Trophoblast cell (in vitro differentiated cells and primary cell): ENCODE data around the gene SELENOI.
A peak's percentile ranks its signal among the peaks of the same experiment; 100 is the strongest.
"Not testable (repeated sequence)": the region's sequence is repeated elsewhere in the genome, so short reads cannot be mapped to it uniquely, and the experiment has no call there.

ENCODE experiments used
- DNase-seq, 2 donors: peaks; one replicate each; pipeline ENCODE4 v3.0.0-alpha.2; 2016
- H2AFZ ChIP-seq: 2 replicates; pipeline ENCODE4 v1.6.1; 2013; ENCODE audit warnings: low read length, moderate library complexity, mild to moderate bottlenecking; ENCODE audit not compliant: insufficient read depth, poor library complexity
- H2AK5ac ChIP-seq: 2 replicates; pipeline ENCODE4 v1.6.1; 2013; ENCODE audit warnings: mild to moderate bottlenecking, low read length
- H2BK120ac ChIP-seq: 2 replicates; pipeline ENCODE4 v1.6.1; 2013; ENCODE audit warnings: low read length, mild to moderate bottlenecking, moderate library complexity; ENCODE audit not compliant: insufficient read depth, poor library complexity
- H2BK12ac ChIP-seq: 2 replicates; pipeline ENCODE4 v1.6.1; 2013; ENCODE audit warnings: mild to moderate bottlenecking, low read length, moderate library complexity
- H2BK5ac ChIP-seq: 2 replicates; pipeline ENCODE4 v1.6.1; 2013; ENCODE audit warnings: low read length, low read depth, moderate library complexity, mild to moderate bottlenecking; ENCODE audit not compliant: poor library complexity
- H3K14ac ChIP-seq: 2 replicates; pipeline ENCODE4 v1.6.1; 2013; ENCODE audit warnings: mild to moderate bottlenecking, low read length
- H3K18ac ChIP-seq: 2 replicates; pipeline ENCODE4 v1.6.1; 2013; ENCODE audit warnings: mild to moderate bottlenecking, low read length
- H3K23ac ChIP-seq: 2 replicates; pipeline ENCODE4 v1.6.1; 2013; ENCODE audit warnings: low read length
- H3K27ac ChIP-seq: 2 replicates; pipeline ENCODE4 v1.5.1; 2013; ENCODE audit warnings: low read depth, mild to moderate bottlenecking, inconsistent platforms, low read length, moderate library complexity
- H3K27me3 ChIP-seq: 2 replicates; pipeline ENCODE4 v1.6.1; 2013; ENCODE audit warnings: inconsistent platforms, mild to moderate bottlenecking, low read length, moderate library complexity; ENCODE audit not compliant: insufficient read depth
- H3K36me3 ChIP-seq, 2 experiments: 1 replicate in 1 of 2; 2 replicates in 1 of 2; pipeline ENCODE4 v1.6.1; 2013; ENCODE audit warnings: low read length in 2 of 2, mild to moderate bottlenecking in 2 of 2, moderate library complexity in 1 of 2; ENCODE audit not compliant: insufficient read depth in 2 of 2, control insufficient read depth in 1 of 2
- H3K4ac ChIP-seq: 2 replicates; pipeline ENCODE4 v1.6.1; 2013; ENCODE audit warnings: low read depth, mild to moderate bottlenecking, low read length, moderate library complexity
- H3K4me1 ChIP-seq, 2 experiments: 1 replicate in 1 of 2; 2 replicates in 1 of 2; pipeline ENCODE4 v1.6.1; 2013; ENCODE audit warnings: low read length in 2 of 2, mild to moderate bottlenecking in 2 of 2, moderate library complexity in 1 of 2; ENCODE audit not compliant: insufficient read depth in 2 of 2, control insufficient read depth in 1 of 2
- H3K4me2 ChIP-seq: 2 replicates; pipeline ENCODE4 v1.6.1; 2013; ENCODE audit warnings: inconsistent platforms, mild to moderate bottlenecking, low read length, moderate library complexity
- H3K4me3 ChIP-seq: 2 replicates; pipeline ENCODE4 v1.5.1; 2013; ENCODE audit warnings: mild to moderate bottlenecking, low read depth, low read length, inconsistent platforms
- H3K79me1 ChIP-seq: one replicate; pipeline ENCODE4 v1.6.1; 2013; ENCODE audit warnings: low read length
- H3K79me2 ChIP-seq: 2 replicates; pipeline ENCODE4 v1.6.1; 2013; ENCODE audit warnings: low read length, mild to moderate bottlenecking; ENCODE audit not compliant: control insufficient read depth, insufficient read depth, poor library complexity
- H3K9ac ChIP-seq: 2 replicates; pipeline ENCODE4 v1.6.1; 2013; ENCODE audit warnings: mild to moderate bottlenecking, low read length
- H3K9me3 ChIP-seq: 2 replicates; pipeline ENCODE4 v1.6.1; 2013; ENCODE audit warnings: low read depth, mild to moderate bottlenecking, control low read depth, inconsistent platforms, low read length; ENCODE audit not compliant: insufficient read depth
- H4K12ac ChIP-seq: 2 replicates; pipeline ENCODE4 v1.6.1; 2013; ENCODE audit warnings: low read depth, mild to moderate bottlenecking, low read length, moderate library complexity
- H4K8ac ChIP-seq: 2 replicates; pipeline ENCODE4 v1.6.1; 2013; ENCODE audit warnings: low read depth, mild to moderate bottlenecking, low read length, moderate library complexity
- H4K91ac ChIP-seq: one replicate; pipeline ENCODE4 v1.6.1; 2013; ENCODE audit warnings: low read depth, mild to moderate bottlenecking, low read length, moderate library complexity
- WGBS: extraction: QIAGEN DNeasy Blood & Tissue Kit; methylation state at CpG from one replicate; pipeline ENCODE4 v1.1.7; 2013; ENCODE audit warnings: missing lambda C conversion rate; ENCODE audit not compliant: insufficient read length, insufficient coverage; ENCODE audit errors: extremely low coverage; 5-methylcytosine and 5-hydroxymethylcytosine counted together

The SELENOI gene

GRCh38 chr2:26299471-26300101 is 46.4 kb upstream of the SELENOI start:
- Histone ChIP-seq H3K4me3 (no peak overlapping the region), H3K36me3 (no peaks in the 10 kb centered on the region), H2AFZ (peak overlapping the region; percentile 25), H4K12ac (peak overlapping the region; percentile 35), H2AK5ac (no peak overlapping the region), H2BK12ac (peak overlapping the region; percentile 15), H4K8ac (peak overlapping the region; percentile 63), H3K23ac (no peak overlapping the region), H4K91ac (peak overlapping the region; percentile 87), H2BK5ac (peak overlapping the region; percentile 90), H3K9me3 (peaks cover 3% of the 10 kb centered on the region), H2BK120ac (peak overlapping the region; percentile 73), H3K9ac (peak overlapping the region; percentile 31), H3K4ac (peak overlapping the region; percentile 77), H3K14ac (peak overlapping the region; percentile 72), H3K27me3 (no peaks in the 10 kb centered on the region), H3K79me2 (peaks cover 3% of the 10 kb centered on the region), H3K4me2 (peak overlapping the region; percentile 72), H3K79me1 (peaks cover 20% of the 10 kb centered on the region), H3K4me1 (peaks cover 20 to 23% of the 10 kb centered on the region in 2 experiments), H3K18ac (peak overlapping the region; percentile 50), H3K27ac (peak overlapping the region; percentile 94)
- peak; percentile 29 to 67 for DNase-seq
- WGBS, result no CpG with 5 or more reads among the region's 9 CpGs

- Histone ChIP-seq H3K4me3 (no peak overlapping the region), H2BK5ac (peak overlapping the region; percentile 49), H3K4ac (peak overlapping the region; percentile 41), H3K79me1 (peaks cover 20% of the 10 kb centered on the region), H3K27me3 (no peaks in the 10 kb centered on the region), H2BK120ac (peak overlapping the region; percentile 15), H3K18ac (no peak overlapping the region), H4K91ac (peak overlapping the region; percentile 28), H3K9me3 (peaks cover 3% of the 10 kb centered on the region), H3K27ac (peak overlapping the region; percentile 94), H3K9ac (no peak overlapping the region), H3K23ac (no peak overlapping the region), H3K4me2 (peak overlapping the region; percentile 65), H2AFZ (peak overlapping the region; percentile 88), H3K36me3 (no peaks in the 10 kb centered on the region), H3K14ac (peak overlapping the region; percentile 42), H3K79me2 (peaks cover 3% of the 10 kb centered on the region), H4K8ac (peak overlapping the region; percentile 69), H2BK12ac (peak overlapping the region; percentile 85), H4K12ac (peak overlapping the region; percentile 64), H2AK5ac (no peak overlapping the region), H3K4me1 (peaks cover 20 to 23% of the 10 kb centered on the region in 2 experiments)
- WGBS, result no CpG with 5 or more reads among the region's 22 CpGs
- DNase-seq, result no peak
These were observed 45.6 kb upstream of the SELENOI start for GRCh38 chr2:26300234-26300925.

- Histone ChIP-seq H2BK120ac (no peak overlapping the region), H3K4me1 (peaks cover 13 to 18% of the 10 kb centered on the region in 2 experiments), H3K4ac (no peak overlapping the region), H3K18ac (no peak overlapping the region), H2AFZ (no peak overlapping the region), H3K4me2 (no peak overlapping the region), H3K27ac (no peak overlapping the region), H4K8ac (no peak overlapping the region), H2AK5ac (no peak overlapping the region), H3K14ac (no peak overlapping the region), H3K23ac (no peak overlapping the region), H4K12ac (no peak overlapping the region), H4K91ac (no peak overlapping the region), H3K79me2 (peaks cover 3% of the 10 kb centered on the region), H3K79me1 (peaks cover 17% of the 10 kb centered on the region), H3K9ac (no peak overlapping the region), H3K27me3 (no peaks in the 10 kb centered on the region), H3K4me3 (no peak overlapping the region), H3K9me3 (peaks cover 3% of the 10 kb centered on the region), H3K36me3 (no peaks in the 10 kb centered on the region), H2BK12ac (no peak overlapping the region), H2BK5ac (no peak overlapping the region)
- no CpG with 5 or more reads among the region's 6 CpGs for WGBS
- peak; percentile 12 to 65 for DNase-seq
These were observed 43.1 kb upstream of the SELENOI start for GRCh38 chr2:26302846-26303245.

- not testable (repeated sequence) for H3K27me3 ChIP-seq, H3K23ac ChIP-seq, H2AFZ ChIP-seq, H4K91ac ChIP-seq, H3K36me3 ChIP-seq, H3K79me1 ChIP-seq, H3K4me3 ChIP-seq, H3K14ac ChIP-seq, H3K9me3 ChIP-seq, H4K12ac ChIP-seq, H3K4ac ChIP-seq, H3K18ac ChIP-seq, H2BK120ac ChIP-seq, H2AK5ac ChIP-seq, H4K8ac ChIP-seq, DNase-seq, H2BK5ac ChIP-seq, H3K27ac ChIP-seq, H3K4me2 ChIP-seq, H2BK12ac ChIP-seq, H3K79me2 ChIP-seq, H3K9ac ChIP-seq
- WGBS, result no CpG with 5 or more reads among the region's 7 CpGs
- peaks cover 4 to 12% of the 10 kb centered on the region in 2 experiments for H3K4me1 ChIP-seq
These were observed 40.8 kb upstream of the SELENOI start for GRCh38 chr2:26305094-26305493.
